ENCODE results near the gene RNU1-2. TPM values are rescaled to one million over a fixed set of nuclear protein-coding genes. Genes with fewer than 3 reads are reported as not detected.
A peak's percentile ranks its signal among the peaks of the same experiment; 100 is the strongest.
"Not testable (repeated sequence)": the region's sequence is repeated elsewhere in the genome, so short reads cannot be mapped to it uniquely, and the experiment has no call there.

RNU1-2 gene
- 3.2 TPM for polyA plus RNA-seq
- long read RNA-seq, donor 1 = 0 reads
- long read RNA-seq, donor 2 = 0 reads
- long read RNA-seq, donor 3 = 0 reads
- long read RNA-seq, donor 4 = 0 reads
- long read RNA-seq, donor 5 = 0 reads
- long read RNA-seq, donor 6 = 0 reads
- long read RNA-seq, donor 7 = 0 reads
- long read RNA-seq, donor 8 = 0 reads
- long read RNA-seq, donor 9 = 0 reads
- long read RNA-seq, donor 10 = 0 reads
- long read RNA-seq, donor 11 = 0 reads

DNA sequence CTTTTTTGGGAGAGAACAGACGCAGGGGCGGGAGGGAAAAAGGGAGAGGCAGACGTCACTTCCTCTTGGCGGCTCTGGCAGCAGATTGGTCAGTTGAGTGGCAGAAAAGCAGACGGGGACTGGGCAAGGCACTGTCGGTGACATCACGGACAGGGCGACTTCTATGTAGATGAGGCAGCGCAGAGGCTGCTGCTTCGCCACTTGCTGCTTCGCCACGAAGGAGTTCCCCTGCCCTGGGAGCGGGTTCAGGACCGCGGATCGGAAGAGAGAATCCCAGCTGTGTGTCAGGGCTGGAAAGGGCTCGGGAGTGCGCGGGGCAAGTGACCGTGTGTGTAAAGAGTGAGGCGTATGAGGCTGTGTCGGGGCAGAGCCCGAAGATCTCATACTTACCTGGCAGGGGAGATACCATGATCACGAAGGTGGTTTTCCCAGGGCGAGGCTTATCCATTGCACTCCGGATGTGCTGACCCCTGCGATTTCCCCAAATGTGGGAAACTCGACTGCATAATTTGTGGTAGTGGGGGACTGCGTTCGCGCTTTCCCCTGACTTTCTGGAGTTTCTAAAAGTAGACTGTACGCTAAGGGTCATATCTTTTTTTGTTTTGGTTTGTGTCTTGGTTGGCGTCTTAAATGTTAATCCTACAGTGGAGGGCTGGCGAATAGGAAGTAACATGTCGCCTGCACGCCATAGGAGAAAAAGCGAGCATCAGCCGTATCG is at the start of gene RNU1-2:
Gene RNU1-2 (plus strand): TSS at position 383 of the 718 bp plus-strand sequence.
- not testable (repeated sequence) for H3K9me3 ChIP-seq (ENCODE audit: control insufficient read depth, low read depth, low read length); H3K27me3 ChIP-seq (ENCODE audit: control insufficient read depth, insufficient read depth, low read length); H3K36me3 ChIP-seq (ENCODE audit: control insufficient read depth, insufficient read depth, low read length)
- peak; percentile 95 to 99 for DNase-seq
- Histone ChIP-seq H3K27ac (ENCODE audit: low read length) (peak within 1 kb of the TSS; percentile 70), H3K4me1 (ENCODE audit: control insufficient read depth, insufficient read depth, low read length) (peaks cover 13% of the 10 kb centered on the region), H3K4me3 (ENCODE audit: low read length) (peak within 1 kb of the TSS; percentile 28)
- no CpG with 5 or more reads among the region's 39 CpGs for WGBS (ENCODE audit: insufficient coverage, low lambda C conversion rate)

DNA sequence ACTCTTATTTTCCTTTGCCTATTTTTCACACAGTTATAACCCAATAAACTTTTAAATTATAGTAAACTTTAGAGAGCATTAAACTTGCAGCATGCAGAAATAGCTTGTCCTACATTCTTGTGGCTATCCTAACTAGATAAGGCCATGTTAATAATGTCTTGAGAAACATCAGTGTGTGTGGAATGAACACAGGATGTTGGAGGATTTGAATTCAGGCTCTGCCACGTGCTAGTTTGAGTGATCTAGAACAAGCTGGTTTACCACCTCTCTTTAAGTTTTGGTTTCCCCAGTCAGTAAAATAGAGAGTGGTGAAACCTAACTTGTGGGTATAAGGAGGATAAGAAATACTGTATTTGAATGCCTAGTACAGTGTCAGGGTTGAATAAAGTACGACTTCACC is 39.6 kb upstream of the RNU1-2 start:
- not testable (repeated sequence) for H3K27me3 ChIP-seq (ENCODE audit: control insufficient read depth, insufficient read depth, low read length); H3K4me3 ChIP-seq (ENCODE audit: low read length); H3K36me3 ChIP-seq (ENCODE audit: control insufficient read depth, insufficient read depth, low read length); H3K4me1 ChIP-seq (ENCODE audit: control insufficient read depth, insufficient read depth, low read length); H3K27ac ChIP-seq (ENCODE audit: low read length); DNase-seq; H3K9me3 ChIP-seq (ENCODE audit: control insufficient read depth, low read depth, low read length)
- WGBS (ENCODE audit: insufficient coverage, low lambda C conversion rate) = no CpG with 5 or more reads among the region's 2 CpGs

DNA sequence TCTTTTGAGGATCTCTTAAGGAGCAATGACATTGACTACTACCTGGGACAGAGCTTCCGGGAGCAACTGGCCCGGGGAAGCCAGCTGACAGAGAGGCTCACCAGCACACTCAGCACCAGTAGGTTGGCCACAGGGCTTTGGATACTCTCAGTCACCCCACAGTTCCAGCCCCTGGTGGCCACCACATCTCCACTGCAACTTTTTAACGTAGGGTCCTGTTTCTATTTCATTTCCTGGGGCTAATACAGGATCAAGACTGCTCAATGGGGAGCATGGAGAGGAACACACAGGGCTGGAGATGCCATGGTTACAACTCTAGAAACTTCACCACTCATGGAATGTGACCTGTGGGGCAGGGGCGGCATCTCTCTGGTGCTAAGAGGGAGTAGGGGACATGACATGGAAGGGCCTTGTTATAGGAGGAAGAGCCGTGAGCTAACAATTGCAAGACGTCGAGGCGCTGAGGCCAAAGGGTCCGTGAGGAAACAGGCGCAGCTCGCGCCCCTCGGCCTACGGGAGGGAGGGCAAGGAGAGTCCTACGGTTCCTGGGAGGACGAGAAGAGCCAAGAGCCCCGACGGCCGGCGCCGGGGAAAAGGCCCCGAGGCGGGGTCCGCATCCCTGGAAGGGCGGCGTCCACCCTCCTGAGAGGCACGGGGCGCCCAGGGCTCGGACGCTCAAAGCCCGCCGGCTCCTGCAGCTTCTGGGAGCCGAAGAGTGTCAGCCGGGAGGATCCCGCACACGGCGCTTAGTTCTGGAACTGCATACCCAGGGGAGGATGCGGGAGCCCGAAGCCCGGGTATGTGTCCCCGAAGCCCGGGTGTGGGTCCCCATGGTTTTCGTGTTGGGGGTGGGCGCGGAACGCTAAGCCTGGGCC is 36.4 kb upstream of the RNU1-2 start:
- not testable (repeated sequence) for H3K9me3 ChIP-seq (ENCODE audit: control insufficient read depth, low read depth, low read length); H3K27ac ChIP-seq (ENCODE audit: low read length); H3K4me3 ChIP-seq (ENCODE audit: low read length); H3K27me3 ChIP-seq (ENCODE audit: control insufficient read depth, insufficient read depth, low read length); H3K4me1 ChIP-seq (ENCODE audit: control insufficient read depth, insufficient read depth, low read length); H3K36me3 ChIP-seq (ENCODE audit: control insufficient read depth, insufficient read depth, low read length); DNase-seq
- WGBS (ENCODE audit: insufficient coverage, low lambda C conversion rate) = no CpG with 5 or more reads among the region's 46 CpGs

DNA sequence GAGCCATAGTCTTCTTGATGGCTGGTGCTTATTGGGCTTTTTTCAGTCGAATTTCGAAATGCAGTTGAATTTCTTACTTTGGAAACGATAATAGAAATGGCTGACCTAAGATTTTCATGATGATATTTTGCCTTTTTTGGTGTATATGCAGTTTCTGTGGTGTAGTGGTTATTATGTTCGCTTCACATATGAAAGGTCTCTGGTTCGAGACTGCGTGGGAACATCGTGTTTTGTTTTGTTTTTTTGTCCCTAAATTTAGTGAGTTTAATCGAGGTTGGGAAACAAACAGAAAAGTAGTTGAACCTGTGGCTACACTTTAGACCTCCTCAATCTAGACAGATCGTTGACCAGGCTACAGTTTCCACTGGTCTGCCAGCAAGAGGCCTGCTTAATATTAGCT is 35.7 kb upstream of the RNU1-2 start:
- H3K36me3 ChIP-seq (ENCODE audit: control insufficient read depth, insufficient read depth, low read length); H3K27ac ChIP-seq (ENCODE audit: low read length); H3K9me3 ChIP-seq (ENCODE audit: control insufficient read depth, low read depth, low read length); H3K27me3 ChIP-seq (ENCODE audit: control insufficient read depth, insufficient read depth, low read length); H3K4me1 ChIP-seq (ENCODE audit: control insufficient read depth, insufficient read depth, low read length); H3K4me3 ChIP-seq (ENCODE audit: low read length); DNase-seq: not testable (repeated sequence)
- no CpG with 5 or more reads among the region's 9 CpGs for WGBS (ENCODE audit: insufficient coverage, low lambda C conversion rate)

DNA sequence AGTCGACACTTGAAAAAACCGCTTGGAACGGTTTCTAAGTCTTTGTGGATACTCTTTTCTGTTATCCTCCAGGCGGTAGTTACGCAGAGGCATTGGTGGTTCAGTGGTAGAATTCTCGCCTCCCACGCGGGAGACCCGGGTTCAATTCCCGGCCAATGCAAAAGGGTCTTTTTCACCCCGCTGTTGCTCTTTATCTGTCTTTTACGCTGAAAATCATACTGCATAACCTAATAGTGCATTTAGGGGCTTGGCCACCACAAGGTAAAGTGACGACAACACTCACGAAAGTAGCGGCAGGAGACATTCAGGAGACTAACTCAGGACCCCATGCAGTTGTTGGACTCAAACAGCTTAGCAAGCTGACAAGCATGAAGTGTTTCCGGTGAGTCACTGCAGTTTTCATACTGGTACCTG is 33.9 kb upstream of the RNU1-2 start:
- H3K4me3 ChIP-seq (ENCODE audit: low read length); H3K27ac ChIP-seq (ENCODE audit: low read length); H3K36me3 ChIP-seq (ENCODE audit: control insufficient read depth, insufficient read depth, low read length); H3K4me1 ChIP-seq (ENCODE audit: control insufficient read depth, insufficient read depth, low read length); DNase-seq; H3K27me3 ChIP-seq (ENCODE audit: control insufficient read depth, insufficient read depth, low read length); H3K9me3 ChIP-seq (ENCODE audit: control insufficient read depth, low read depth, low read length): not testable (repeated sequence)
- WGBS (ENCODE audit: insufficient coverage, low lambda C conversion rate) = no CpG with 5 or more reads among the region's 16 CpGs

DNA sequence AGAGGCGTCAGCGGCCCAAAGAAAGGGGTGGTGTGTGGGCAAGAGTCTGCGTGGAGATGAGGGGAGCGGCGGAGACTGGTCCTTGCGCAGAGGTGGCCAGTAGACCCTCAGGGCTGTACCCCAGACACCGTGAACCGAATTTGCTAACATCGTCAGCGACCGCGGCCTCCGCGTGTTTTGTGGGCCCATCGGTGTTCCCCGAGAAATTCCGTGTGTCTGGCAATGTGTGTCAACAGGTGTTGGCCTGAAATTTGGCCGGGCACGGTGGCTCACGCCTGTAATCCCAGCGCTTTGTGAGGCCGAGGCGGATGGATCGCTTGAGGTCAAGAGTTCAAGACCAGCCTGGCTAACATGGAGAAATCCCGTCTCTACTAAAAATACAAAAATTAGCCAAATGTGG is 33.4 kb upstream of the RNU1-2 start:
- H3K4me1 ChIP-seq (ENCODE audit: control insufficient read depth, insufficient read depth, low read length); H3K36me3 ChIP-seq (ENCODE audit: control insufficient read depth, insufficient read depth, low read length); H3K4me3 ChIP-seq (ENCODE audit: low read length); H3K27ac ChIP-seq (ENCODE audit: low read length); DNase-seq; H3K9me3 ChIP-seq (ENCODE audit: control insufficient read depth, low read depth, low read length); H3K27me3 ChIP-seq (ENCODE audit: control insufficient read depth, insufficient read depth, low read length): not testable (repeated sequence)
- no CpG with 5 or more reads among the region's 25 CpGs for WGBS (ENCODE audit: insufficient coverage, low lambda C conversion rate)

DNA sequence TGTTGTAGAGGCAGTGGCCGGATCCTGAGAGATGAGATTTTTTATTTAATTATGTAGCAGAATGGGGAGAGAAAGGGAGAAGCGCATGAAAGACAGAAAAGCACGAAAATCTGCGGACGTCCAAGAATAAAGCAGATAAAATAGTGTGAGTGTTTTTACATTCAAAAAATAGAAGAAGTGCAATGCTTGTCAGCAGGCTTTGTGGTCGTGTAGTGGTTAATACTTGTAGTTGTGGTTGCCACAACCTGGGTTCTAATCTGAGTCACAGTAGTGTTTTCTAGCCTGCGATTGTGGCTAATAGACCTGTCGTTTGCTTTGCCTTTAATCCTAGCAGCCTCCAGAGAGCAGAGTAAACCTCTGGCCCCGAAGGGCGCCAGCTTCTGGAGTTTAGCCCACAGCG is 32.8 kb upstream of the RNU1-2 start:
- WGBS (ENCODE audit: insufficient coverage, low lambda C conversion rate) = 93% methylated on average over 5 of the region's 11 CpGs
- H3K36me3 ChIP-seq (ENCODE audit: control insufficient read depth, insufficient read depth, low read length); H3K4me1 ChIP-seq (ENCODE audit: control insufficient read depth, insufficient read depth, low read length); DNase-seq; H3K27me3 ChIP-seq (ENCODE audit: control insufficient read depth, insufficient read depth, low read length); H3K27ac ChIP-seq (ENCODE audit: low read length); H3K9me3 ChIP-seq (ENCODE audit: control insufficient read depth, low read depth, low read length); H3K4me3 ChIP-seq (ENCODE audit: low read length): not testable (repeated sequence)

DNA sequence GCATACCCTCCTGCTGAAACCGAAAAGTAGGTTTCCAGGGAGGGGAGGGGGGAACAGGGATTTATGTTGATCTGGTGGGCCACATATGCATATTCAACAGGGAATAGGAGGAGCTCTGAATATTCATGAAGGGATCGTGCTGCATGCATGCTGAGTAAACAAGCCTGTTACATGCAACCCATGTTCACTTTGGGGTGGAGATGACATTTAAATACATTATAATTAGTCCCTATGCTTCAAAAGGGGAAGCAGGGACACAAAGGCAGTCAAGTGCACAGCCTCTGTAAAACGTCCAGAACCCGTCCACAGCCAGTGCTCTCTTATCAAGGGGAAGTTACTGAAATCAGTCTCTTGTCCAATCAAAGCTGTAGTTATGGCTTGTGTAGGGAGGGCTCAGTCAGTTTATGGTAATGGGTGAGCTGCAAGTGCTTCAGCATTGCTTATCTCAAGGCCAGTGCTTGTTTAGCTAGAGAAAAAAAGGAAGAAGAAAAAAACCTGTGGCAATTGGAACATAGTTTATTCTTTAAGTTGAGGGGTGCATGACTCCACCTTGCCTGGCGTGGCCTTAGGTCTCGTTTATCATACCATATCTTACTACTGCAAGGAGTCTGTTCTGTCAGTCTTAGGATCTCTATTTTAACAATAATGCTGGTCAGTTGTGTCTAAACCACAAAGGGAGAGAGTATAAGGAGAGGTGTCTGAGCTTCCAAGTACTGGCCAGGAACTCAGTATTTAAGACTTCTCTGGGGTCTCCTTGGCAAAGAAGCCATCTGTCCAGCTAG is 28.7 kb upstream of the RNU1-2 start:
- H3K9me3 ChIP-seq (ENCODE audit: control insufficient read depth, low read depth, low read length); H3K36me3 ChIP-seq (ENCODE audit: control insufficient read depth, insufficient read depth, low read length); H3K27ac ChIP-seq (ENCODE audit: low read length); H3K4me3 ChIP-seq (ENCODE audit: low read length); H3K4me1 ChIP-seq (ENCODE audit: control insufficient read depth, insufficient read depth, low read length); DNase-seq: not testable (repeated sequence)
- WGBS (ENCODE audit: insufficient coverage, low lambda C conversion rate) = no CpG with 5 or more reads among the region's 6 CpGs
- H3K27me3 ChIP-seq (ENCODE audit: control insufficient read depth, insufficient read depth, low read length) = peaks cover 12% of the 10 kb centered on the region

DNA sequence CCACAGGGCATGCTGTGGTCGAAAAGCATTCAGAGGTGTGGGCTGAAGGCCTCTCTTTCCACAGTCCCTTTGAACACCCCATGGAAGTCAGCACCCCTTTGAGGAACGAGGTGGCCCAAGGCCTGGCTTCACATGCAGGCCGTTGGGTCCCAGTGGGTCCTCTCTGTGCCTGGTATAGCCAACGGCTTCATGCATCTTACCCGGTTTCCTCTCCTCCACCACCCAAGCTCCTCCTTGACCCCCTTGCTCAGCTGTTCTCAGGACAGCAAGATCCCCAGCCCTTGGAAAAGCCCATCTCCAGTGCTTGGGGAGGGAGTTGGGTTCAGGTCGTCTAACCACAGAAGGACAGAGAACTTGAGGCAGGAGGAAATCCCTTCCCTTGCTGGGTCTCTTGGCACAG is 27.0 kb upstream of the RNU1-2 start:
- not testable (repeated sequence) for H3K4me3 ChIP-seq (ENCODE audit: low read length); H3K27ac ChIP-seq (ENCODE audit: low read length); H3K4me1 ChIP-seq (ENCODE audit: control insufficient read depth, insufficient read depth, low read length); DNase-seq; H3K9me3 ChIP-seq (ENCODE audit: control insufficient read depth, low read depth, low read length); H3K36me3 ChIP-seq (ENCODE audit: control insufficient read depth, insufficient read depth, low read length)
- H3K27me3 ChIP-seq (ENCODE audit: control insufficient read depth, insufficient read depth, low read length) = peaks cover 25% of the 10 kb centered on the region
- WGBS (ENCODE audit: insufficient coverage, low lambda C conversion rate) = no CpG with 5 or more reads among the region's 6 CpGs

DNA sequence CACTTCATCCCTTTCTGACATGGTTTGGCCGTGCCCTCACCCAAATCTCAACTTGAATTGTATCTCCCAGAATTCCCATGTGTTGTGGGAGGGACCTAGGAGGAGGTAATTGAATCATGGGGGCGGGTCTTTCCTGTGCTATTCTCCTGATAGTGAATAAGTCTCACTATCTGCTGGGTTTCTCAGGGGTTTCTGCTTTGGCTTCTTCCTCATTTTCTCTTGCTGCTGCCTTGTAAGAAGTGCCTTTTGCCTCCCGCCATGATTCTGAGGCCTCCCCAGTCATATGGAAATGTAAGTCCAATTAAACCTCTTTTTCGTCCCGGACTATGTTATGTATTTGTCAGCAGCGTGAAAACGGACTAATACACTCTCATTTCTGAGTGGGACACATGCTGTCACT is 25.8 kb upstream of the RNU1-2 start:
- peaks cover 27% of the 10 kb centered on the region for H3K27me3 ChIP-seq (ENCODE audit: control insufficient read depth, insufficient read depth, low read length)
- not testable (repeated sequence) for H3K36me3 ChIP-seq (ENCODE audit: control insufficient read depth, insufficient read depth, low read length); DNase-seq; H3K4me1 ChIP-seq (ENCODE audit: control insufficient read depth, insufficient read depth, low read length); H3K27ac ChIP-seq (ENCODE audit: low read length); H3K4me3 ChIP-seq (ENCODE audit: low read length); H3K9me3 ChIP-seq (ENCODE audit: control insufficient read depth, low read depth, low read length)
- 65% methylated on average over 3 of the region's 7 CpGs for WGBS (ENCODE audit: insufficient coverage, low lambda C conversion rate)

Measured in large intestine (tissue), 12 donors.